GM19468 (cell line): ENCODE measurements around the gene EML5.
A peak's percentile ranks its signal among the peaks of the same experiment; 100 is the strongest.

Experiments used
- ATAC-seq: cut with Tn5 transposase; IDR thresholded peaks from one replicate; pipeline ENCODE4 v1.9.1; 2021; ENCODE audit warnings: mild to moderate bottlenecking, moderate library complexity, moderate number of reproducible peaks; ENCODE audit not compliant: unreplicated experiment; ENCODE audit errors: extremely low read depth

EML5 gene

DNA sequence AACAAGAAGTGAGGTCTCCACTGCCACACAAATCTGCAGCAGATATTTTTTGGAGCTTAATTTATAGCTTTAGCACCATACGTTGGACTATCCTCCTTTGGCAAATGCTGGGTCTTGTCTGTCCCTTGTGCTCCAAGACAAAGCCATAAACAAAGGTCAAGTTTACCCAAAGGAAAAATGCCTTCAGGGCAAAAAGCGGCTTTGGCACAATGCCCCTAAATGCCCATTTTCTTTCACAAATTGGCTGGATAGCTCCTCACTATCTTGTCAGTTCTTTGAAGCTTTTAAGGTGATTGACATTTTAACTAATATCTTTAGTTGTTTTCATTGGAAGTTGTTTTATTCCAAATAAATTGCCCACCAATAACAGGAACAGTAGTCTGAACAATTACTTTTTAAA is 59.6 kb downstream of the EML5 start:
- no peak for ATAC-seq

DNA sequence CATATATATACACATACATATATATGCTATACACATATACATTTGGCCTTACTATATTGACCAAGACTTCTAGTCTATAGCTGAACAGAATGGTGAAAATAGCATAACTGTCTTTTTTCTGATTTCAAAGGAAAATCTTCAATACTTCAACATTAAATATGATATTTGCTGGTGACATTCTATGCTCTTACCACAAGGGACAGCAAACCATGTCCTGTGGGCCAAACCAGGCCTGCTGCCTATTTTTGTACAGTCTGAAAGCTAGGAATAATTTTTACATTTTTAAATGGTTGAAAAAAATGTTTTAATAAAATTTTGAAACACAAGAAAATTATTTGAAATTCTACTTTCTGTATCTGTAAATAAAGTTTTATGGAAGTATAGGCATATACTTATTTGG is 63.6 kb downstream of the EML5 start:
- no peak for ATAC-seq

DNA sequence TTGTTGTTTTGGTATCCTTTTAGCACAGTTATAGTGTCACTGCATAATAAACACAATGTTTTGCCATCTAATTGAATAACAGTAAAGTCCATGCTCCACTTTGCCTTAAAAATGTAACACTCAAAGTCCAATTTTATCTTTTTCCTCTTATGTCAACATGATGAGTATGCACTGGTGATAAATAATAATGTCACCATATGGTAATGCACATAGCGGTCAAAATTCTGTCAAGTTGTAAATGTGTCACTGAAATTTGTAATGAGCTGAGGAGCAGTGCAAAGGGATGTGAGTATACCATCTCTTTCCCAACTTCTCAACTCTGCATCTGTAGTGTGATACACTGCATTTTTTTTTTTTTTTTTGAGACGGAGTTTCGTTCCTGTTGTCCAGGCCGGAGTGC is 65.7 kb downstream of the EML5 start:
- ATAC-seq: no peak

DNA sequence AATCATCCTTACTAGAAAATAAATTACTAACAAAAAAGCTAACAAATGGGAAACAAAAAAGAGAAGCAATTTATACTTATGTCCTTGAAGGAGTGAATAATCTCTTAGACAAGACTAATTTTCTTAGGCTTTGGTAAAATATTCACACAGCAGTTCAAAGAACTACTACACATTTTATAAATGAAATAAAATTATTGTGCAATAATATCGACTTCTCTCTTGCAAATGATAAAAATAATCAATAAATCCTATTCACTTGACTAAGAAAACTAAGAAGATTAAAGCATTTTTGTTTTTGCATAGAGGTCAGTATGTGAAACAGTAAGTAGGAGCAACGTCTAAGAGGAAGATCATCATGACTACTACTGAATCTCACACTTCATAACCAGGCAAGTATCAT is 82.0 kb downstream of the EML5 start:
- ATAC-seq: no peak

DNA sequence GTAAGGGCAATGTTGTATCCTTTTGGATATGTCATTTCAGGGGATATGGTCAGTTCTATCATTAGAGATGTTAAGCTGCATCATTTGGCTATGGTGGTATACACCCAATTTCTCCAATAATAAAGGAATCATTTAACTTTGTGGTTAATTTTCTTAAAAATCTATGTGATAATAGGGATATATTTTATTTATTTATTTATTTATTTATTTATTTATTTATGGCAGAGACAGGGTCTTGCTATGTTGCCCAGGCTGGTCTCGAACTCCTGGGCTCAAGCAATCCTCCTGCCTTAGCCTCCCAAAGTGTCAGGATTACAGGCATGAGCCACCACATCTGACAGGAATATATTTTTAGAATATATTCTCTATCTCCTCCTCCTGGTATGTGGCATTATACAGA is 85.7 kb downstream of the EML5 start:
- ATAC-seq: no peak

DNA sequence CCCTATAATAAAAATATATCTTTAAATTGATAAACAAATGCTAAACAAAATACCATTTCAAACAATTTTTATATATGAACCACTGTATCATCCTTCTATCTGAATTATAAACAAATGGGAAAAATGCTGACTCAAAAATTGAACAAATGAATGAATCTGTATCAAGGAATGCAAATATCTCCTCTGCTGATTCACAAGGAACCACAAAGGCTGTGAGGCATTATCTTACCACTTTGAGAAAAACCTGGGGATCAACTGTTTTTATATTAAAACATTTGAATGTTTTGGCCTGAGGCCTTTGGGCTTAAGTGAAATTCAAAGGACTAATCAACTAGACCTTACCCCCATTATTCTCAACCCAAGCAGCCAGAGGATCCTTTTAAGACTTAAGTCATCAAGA is 86.3 kb downstream of the EML5 start:
- ATAC-seq: no peak

DNA sequence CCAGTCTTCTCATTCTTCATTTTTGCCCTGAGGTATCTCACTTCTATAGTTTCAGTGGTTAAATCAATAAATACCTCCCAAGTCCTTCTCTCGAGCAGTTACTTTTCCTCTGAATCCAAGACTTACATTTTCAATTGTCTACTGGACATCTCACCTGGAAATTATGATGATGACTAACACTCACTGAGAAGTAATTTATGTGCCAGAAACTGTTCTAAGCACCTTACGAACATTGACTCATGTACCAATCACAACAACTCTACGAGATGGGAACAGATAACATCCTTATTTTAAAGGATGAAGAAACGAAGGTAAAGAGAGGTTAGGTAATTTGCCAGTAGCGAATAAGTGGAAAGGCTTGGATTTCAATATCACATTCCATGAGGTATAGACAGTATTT is 94.1 kb downstream of the EML5 start:
- no peak for ATAC-seq

DNA sequence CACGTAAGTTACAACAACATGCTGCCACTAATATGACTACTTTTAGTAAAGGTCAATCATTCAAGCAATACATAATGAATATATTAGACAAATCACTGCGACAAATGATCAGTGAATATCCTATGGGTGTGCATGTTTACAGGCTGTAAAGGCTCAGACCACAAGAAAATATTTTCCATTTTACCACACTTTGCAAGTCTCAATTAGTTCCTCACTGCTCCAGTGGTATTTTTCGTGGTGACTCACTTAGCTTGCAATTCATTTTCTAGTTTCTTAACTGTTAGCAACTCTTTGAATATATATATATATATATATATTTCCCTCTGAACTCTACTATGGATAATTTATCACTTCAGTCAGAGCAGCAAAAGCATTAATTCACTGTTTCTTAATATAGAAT is 96.9 kb downstream of the EML5 start:
- ATAC-seq: no peak

DNA sequence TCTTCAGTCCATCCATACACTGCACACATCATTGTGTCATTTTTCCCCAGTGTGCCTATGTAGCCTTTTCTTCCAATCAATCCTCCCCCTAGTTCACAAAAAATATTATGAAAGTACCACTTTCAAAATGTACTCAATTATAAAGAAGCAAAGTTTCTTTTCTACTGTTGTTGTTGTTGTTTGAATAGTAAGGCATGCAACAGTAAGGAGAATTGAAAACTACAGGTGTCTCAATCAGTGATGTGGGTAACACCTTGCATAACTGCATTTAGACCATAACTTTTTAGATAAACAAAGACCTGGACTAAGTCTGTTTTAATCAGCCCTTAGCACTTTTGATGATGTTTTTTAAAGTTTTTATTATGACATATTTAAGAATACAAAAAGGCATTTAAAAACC is 104.4 kb downstream of the EML5 start:
- ATAC-seq: no peak

DNA sequence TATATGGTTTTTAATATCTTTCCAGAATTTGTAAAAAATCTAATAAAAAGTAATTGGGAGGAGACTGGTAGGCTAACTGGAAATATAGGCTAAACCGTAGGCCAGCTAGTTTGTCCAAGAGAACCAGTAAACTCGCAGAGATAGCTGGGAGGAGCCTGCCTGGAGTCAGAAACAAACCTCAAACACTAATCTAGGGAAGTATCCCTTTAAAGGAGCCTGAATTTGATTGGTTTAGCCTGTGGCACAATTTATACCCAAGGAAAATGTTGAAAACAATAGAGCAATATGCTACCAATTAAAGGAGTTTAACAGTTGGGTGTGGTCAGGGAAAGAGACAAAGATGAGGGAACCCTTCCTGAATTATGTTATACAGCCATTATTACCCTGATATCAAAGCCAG is 109.6 kb downstream of the EML5 start:
- no peak for ATAC-seq

DNA sequence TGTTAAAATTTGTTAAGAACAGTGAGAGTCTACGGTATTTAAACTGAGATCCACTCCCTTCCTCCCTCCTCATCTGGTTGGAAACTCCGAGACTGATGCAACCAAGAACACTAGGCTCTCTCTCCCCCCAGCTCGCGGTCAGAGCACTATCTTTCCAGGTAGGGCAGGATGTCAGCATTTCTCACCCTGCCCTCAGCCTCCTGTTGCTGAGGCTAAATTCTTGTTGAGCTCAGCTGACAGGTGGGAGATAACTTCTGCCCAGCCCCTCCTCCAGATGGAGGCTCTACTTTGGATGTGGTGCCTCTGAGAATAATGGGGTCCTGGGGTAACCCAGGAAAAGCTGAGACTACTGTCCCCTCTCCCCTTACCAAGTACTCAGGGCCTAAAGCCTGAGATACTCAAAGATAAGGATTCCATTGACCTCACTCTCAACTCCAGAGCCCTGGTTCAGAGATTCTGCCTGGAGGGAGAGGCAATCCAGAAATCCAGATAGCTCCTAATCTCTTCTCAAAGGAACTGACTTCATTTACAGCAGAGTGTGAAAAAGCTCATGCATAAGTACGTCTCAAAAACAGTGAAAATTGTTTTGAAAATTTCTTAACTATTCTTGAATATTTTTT is 110.1 kb downstream of the EML5 start:
- ATAC-seq: no peak

DNA sequence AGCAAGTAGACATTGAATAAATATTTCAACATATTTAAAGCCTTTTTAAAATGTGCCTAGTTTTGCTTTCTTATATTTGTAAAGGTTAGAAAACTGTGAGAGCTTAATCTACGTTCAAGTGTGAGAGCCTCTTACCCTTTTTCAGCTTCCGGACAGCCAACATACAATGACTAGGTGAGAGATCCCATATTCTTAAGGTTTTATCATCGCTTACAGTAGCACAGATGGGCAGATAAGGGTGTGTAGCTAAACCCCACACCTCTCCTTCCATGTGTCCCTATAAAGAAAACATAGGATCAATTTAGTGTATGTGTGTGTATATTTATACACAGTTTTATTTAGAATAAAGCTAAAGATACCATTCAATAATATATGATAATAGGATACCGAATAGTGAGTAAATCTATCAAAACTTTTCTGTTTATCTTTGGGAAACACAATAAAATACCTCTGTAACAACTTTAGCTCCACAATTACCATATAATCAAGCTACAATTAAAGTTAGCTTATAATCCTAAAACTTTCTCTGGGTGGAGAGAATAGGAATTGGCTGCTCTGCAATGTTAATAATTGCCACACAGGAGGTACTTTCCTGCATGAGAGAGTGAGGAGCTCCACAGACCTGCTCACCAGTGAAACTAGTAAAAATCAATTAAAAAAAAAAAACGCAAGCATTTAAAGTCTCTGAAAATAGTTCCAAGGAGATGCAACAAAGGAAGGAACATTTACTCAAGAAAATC is 110.8 kb downstream of the EML5 start:
- ATAC-seq: no peak

DNA sequence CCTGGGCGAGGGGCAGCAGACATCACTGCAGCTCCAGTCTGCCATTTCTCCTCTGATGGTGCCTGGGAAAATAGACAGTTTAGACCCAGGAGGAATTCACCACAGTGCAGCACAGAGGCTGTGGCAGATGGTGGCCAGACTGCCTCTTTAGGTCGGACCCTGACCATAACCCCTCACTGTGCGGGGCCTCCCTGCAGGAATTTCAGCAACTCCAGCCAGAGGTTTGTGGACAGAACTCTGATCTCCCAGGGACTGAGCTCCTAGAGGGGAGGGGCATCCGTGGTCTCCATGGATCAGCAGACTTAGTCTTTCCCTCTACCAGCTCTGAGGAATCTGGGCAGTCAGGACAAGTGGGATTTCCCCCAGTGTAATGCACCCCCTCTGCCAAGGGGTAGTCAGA is 123.4 kb downstream of the EML5 start:
- no peak for ATAC-seq

DNA sequence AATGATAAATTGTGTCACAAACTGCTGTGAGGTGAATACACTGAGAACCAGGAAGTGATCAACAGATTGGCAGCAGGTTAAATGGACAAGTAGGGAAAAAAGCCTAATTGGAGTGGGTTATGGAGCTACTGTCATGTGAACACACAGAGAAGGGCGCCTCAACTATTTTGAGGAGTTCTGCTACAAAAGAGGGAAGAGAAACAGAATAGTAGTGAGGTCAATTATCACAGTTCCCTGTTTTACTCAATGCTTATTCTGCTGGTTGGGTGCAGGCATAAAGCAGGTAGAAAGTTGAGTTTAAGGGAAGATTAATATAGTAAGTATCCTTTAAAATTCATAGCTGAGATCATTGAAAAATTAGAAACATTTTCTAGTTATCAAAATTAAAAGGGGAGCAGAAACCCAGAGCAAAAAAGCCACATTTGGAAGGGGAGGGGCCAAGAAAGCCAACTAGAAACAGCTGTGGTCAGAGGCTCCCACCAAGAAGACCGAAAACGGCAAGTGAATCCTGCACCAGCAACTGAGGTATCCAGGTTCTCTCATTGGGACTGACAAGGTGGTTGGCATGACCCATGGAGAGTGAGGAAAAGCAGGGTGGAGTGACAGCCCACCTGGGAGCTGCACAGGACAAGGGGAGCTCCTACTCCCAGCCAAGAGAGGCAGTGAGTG is 124.2 kb downstream of the EML5 start:
- ATAC-seq: peak; percentile 37

DNA sequence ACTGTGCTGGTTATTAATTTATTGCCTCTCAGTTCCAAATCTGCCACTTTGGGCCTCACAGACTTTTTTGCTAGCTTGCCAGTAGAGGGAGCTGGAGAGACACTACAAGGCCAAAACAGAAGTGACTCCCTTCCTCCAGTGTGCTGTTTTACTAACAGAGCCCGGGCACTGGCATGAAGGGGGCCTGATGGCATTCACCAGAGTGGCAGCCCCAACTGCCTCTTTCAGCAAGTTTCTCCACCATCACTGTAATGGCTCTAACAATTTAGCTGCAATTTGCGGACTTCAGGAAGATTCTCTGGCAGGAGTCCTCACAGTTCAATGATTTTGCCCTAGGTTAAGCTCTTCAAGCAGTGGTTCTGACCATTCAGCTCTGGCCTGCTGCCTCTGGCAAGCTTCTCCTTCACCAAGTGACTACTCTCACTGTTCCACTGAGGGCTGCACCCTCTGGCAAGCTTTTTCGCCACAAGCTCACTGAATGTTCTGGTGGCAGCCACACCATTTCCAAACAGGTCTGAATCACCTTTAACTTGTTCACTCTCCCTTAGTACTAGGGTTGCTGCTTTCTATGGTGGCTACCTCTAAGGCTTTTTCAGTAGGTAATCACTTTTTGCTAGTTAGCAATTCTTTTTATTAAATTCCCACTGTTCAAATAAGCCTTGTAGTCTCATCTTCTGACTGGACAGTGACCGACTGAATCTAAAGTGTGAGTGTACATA is 125.0 kb downstream of the EML5 start:
- ATAC-seq: peak; percentile 71

DNA sequence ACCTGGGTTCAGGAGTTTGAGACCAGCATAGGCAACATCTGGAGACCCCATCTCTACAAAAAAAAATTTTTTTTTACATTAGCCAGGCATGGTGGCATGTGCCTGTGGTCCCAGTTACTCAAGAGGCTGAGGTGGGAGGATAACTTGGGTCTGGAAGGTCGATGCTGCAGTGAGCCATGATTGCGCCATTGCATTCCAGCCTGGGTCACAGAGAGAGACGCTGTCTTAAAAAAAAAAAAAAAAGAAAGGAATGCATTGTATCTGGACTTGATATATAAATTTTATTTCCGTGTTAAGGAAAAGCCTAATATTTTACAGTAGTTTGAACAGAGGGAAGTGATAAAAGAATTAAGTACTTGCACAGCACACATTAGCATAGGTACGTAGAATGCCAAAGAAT is 132.7 kb downstream of the EML5 start:
- no peak for ATAC-seq

DNA sequence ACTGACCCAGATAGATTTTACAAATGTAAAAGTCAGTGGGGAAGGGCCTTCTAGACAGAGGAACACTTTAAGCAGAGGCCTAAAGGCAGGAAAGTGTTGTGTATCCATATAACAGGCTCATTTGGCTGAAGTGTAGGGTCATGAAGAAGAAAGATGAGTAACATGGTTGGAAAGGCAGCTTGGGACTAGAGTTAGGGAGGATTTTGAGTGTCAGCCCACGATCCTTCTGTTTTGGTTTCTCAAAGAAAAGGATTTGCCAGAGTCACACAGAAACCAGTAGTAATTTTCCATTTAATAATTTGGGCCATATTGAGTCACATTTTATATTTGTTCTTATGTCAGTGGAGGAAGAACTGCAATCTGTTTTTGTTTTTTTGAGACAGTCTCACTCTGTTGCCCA is 153.5 kb downstream of the EML5 start:
- no peak for ATAC-seq

DNA sequence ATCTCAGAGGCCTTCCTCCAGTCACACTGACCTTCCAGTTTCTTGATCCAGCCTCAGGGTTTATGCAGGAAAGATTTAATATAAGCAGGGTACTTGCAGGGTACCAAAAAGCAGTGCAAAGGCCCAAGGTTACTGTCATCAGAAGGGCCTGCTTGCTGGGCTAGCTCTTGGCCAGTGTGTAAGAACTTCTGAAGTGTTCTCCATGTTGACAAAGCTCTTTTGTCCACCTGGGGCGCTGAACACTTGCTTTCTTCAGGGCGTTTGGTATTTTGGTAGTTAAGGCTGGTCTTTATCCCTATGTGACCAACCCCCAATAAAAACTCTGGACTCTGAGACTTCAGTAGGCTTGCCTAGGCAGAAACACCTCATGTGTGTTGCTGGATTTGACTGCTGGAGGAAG is 160.2 kb downstream of the EML5 start:
- ATAC-seq: no peak

DNA sequence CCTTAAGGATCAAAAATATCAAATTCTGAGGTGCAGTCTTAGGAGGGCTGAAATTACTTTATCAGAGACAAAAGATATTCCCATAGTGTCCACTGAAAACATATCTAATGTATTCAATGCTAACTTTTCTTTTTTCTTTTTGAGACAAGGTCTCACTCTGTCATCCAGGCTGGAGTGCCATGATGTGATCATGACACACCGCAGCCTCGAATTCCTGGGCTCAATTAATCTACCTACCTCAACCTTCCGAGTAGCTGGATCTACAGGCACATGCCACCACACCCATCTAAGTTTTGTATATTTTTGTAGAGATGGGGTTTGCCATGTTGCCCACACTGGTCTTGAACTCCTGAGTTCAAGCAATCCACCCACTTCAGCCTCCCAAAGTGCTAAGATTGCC is 161.7 kb downstream of the EML5 start:
- ATAC-seq: no peak

DNA sequence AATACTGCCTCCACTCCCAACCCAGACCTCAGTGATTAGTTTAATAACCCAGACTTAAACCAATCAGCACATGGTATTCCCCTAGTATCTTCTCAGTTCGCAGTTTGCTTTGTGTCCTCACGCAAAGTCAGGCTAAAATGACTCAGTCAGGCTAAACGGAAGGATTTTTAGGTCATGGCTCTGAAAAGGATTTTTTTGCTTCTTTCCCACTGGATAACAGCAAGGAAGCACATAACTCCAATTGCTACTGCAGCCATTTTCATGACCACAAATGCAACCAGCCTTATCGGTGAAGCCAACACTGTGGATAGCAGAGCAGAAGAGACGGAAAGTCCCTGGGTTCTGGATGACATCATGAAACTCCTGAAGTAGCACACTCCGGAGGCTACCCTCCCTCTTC is 162.2 kb downstream of the EML5 start:
- no peak for ATAC-seq

DNA sequence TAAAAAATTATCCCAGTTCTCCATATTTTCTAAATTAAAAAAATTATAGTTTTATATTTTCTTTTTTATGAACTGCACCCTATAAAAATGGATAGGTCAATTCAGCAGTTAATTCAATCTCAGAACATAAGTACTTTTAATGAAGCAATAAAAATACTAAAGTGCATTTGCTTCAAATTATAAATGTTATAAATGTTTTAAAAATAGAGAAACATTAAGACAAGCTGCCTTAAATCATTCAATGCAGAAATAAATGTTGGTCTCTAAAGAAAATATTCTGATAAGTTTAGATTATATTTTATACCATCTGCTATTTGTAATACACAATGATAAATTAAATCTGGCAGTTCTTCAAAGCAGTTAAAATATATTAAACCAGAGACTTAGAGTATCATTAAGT is 164.3 kb downstream of the EML5 start:
- no peak for ATAC-seq
